Omental fat pad (tissue), 4 donors: ENCODE results near the gene CDON. TPM values are rescaled to one million over a fixed set of nuclear protein-coding genes. Genes with fewer than 3 reads are reported as not detected.

ENCODE experiments used
- ATAC-seq: fragments of 150-250 bp; one replicate; pipeline ENCODE4 v1.9.1; 2016; ENCODE audit warnings: mild to moderate bottlenecking, moderate library complexity; ENCODE audit not compliant: low FRiP score
- DNase-seq: peaks from one replicate; pipeline ENCODE4 v3.0.0-alpha.2; 2019; ENCODE audit warnings: low spot score
- CTCF ChIP-seq, 3 donors: fragments of 450-650 bp; IDR thresholded peaks; one replicate each; pipeline ENCODE4 v1.5.1; 2016 to 2017; ENCODE audit warnings: antibody characterized with exemption in 3 of 3, mild to moderate bottlenecking in 3 of 3, moderate library complexity in 2 of 3
- total RNA-seq, 4 donors: library from RNA; depleted of rRNA; stranded (reverse); fragments of >200 nt; gene quantifications; one replicate each; pipeline ENCODE4 v1.1.0, GENCODE V29; 2016

Gene CDON
- total RNA-seq, 4 donors from 2014 or later, result 13.1 to 159 (median 43.4) TPM

- DNase-seq (no peak), ATAC-seq (no peak)
- no peak for TF ChIP-seq CTCF (IDR thresholded peaks at IDR 0.05)
These were observed 21.4 kb upstream of the CDON start for GRCh38 chr11:126083829-126084607.

DNA sequence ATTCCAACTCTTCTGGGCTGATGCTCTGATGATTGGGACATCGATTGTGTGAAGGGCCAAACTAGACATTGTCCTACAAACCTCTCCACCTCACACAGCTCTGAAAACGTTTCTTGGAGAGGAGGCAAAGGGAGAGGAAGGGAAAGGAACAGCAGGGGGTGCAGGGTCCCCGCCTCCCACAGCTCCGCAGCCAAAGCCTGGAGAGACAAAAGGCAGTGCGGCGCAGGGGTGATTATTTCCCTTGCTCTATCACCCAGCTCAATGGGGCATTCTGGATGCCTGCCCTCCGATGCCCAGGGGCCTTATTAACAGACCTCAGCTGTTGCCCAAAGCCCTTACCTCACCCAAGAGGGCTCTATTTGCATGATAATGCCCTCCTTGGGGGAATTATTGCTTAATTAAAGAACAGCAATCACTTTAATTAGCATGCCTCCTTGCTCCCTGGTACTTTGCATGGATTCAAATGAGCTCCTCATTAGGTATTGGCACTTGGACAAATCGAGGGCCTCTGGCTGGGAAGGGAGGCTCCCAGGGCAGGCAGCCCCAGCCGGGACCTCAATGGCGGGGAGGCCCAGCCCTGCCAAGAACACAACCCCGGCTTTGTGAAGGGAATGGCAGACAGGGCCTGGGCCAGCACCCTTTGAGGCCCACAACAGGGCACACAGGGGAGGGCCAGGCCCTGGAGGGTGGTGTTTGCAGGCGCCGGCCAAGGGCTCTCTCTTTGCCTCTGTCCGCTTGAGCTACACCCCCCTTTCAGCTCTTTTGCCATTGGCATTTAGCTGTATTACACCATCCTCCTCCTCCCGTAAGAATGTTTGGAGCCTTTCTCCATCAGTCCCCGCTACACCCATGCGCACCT, 19.8 kb upstream of the CDON start:
- ATAC-seq, result peak; percentile 39
- no peak for TF ChIP-seq CTCF (IDR thresholded peaks at IDR 0.05)
- no peak for DNase-seq

- ATAC-seq, result no peak
- DNase-seq, result no peak
- TF ChIP-seq CTCF (IDR thresholded peaks at IDR 0.05), result no peak
These were observed 19.2 kb upstream of the CDON start for GRCh38 chr11:126081915-126082250.

DNA sequence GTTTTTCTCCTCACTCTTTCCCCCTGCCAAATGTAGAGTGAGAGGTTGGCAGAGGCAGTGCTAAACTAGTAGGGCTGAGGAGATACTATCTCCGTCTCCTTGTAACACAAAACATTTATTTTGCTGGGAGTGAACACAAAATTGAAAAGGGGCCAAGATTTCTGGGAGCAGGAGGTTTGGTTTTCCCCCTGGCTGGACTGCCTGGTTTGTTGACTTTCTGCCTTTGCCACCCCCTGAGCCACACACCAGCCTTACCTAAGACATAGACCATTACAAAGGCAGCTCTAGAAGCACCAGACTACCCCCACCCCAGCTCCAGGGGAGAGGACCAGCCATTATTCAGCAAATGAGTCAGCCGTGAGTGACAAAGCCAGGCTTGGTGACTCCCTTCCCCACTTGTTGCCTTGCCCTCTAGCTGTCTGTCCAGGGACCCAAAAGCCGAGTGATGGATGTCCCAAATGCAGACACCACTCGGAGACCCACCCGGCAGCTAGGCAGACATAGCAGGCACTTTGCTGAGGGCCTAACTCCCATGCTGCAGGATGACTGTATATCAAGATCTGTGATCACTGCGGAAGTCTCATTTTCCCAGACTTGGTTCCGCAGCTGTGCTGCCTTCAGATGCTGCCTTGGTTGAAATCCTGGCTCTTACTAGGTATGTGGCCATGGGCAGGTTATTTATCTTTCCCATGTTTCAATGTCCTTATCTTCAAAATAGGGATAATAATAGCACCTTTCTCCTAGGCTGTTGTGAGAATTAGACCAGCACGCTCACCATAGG, 17.7 kb upstream of the CDON start:
- no peak for TF ChIP-seq CTCF (IDR thresholded peaks at IDR 0.05)
- no peak for DNase-seq
- ATAC-seq, result peak; percentile 49

GRCh38 chr11:126079621-126080124, 17.0 kb upstream of the CDON start:
- TF ChIP-seq CTCF (IDR thresholded peaks at IDR 0.05), result no peak
- ATAC-seq (peak; percentile 37), DNase-seq (no peak)

- no peak for ATAC-seq
- no peak for DNase-seq
- TF ChIP-seq CTCF (IDR thresholded peaks at IDR 0.05), result no peak
These were observed 14.0 kb upstream of the CDON start for GRCh38 chr11:126076641-126077040.
